ENCODE measurements around the gene TRIM13.

TRIM13 gene

DNA sequence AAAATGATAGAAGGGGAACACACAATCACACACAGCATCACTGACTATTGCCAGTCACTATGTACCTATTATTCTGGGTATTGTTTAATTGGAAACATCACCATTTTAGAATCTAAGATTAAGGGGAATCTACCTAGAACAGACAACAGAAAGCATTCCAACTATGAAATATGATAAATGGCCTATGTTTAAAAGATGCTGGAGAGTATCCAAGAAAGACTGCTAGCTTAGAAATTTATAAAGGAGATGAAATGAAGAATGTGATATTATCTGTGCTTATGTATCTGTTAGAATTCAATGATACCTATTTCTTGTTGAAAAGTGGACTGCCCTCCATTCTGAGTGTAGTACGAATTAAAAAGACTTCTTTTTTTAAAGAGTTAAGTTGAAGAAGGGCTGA lies 68.9 kb downstream of the TRIM13 start:
- no peak for DNase-seq (ENCODE audit: low spot score)

Measured in AG08396 (cell line).